ENCODE data around the gene KYNU.

Gene KYNU

GRCh38 chr2:142965443-142965842, 88.0 kb downstream of the KYNU start:
- DNase-seq (ENCODE audit: low read depth in 2 of 2), result no peak

GRCh38 chr2:142966284-142966683, 88.8 kb downstream of the KYNU start:
- DNase-seq (ENCODE audit: low read depth in 2 of 2), result no peak

- no peak for DNase-seq (ENCODE audit: low read depth in 2 of 2)
Observed at GRCh38 chr2:142967060-142967459, 89.6 kb downstream of the KYNU start.

GRCh38 chr2:142973160-142973821, 95.8 kb downstream of the KYNU start:
- DNase-seq (ENCODE audit: low read depth in 2 of 2), result no peak

GRCh38 chr2:142973822-142974207, 96.4 kb downstream of the KYNU start:
- no peak for DNase-seq (ENCODE audit: low read depth in 2 of 2)

GRCh38 chr2:142974288-142975024, 97.0 kb downstream of the KYNU start:
- no peak for DNase-seq (ENCODE audit: low read depth in 2 of 2)

GRCh38 chr2:142975239-142975638, 97.8 kb downstream of the KYNU start:
- DNase-seq (ENCODE audit: low read depth in 2 of 2), result no peak

- DNase-seq (ENCODE audit: low read depth in 2 of 2), result no peak
Observed at GRCh38 chr2:142980246-142981068, 103.0 kb downstream of the KYNU start.

GRCh38 chr2:142981069-142981378, 103.6 kb downstream of the KYNU start:
- DNase-seq (ENCODE audit: low read depth in 2 of 2), result no peak

- DNase-seq (ENCODE audit: low read depth in 2 of 2), result no peak
Observed at GRCh38 chr2:142981756-142982155, 104.3 kb downstream of the KYNU start.

GRCh38 chr2:142983174-142983573, 105.7 kb downstream of the KYNU start:
- DNase-seq (ENCODE audit: low read depth in 2 of 2), result no peak

GRCh38 chr2:142984657-142985056, 107.2 kb downstream of the KYNU start:
- no peak for DNase-seq (ENCODE audit: low read depth in 2 of 2)

GRCh38 chr2:142987044-142987443, 109.6 kb downstream of the KYNU start:
- DNase-seq (ENCODE audit: low read depth in 2 of 2), result no peak

GRCh38 chr2:142989273-142990204, 112.1 kb downstream of the KYNU start:
- DNase-seq (ENCODE audit: low read depth in 2 of 2), result no peak

GRCh38 chr2:142991295-142991694, 113.8 kb downstream of the KYNU start:
- DNase-seq (ENCODE audit: low read depth in 2 of 2), result no peak

GRCh38 chr2:142992840-142993239, 115.4 kb downstream of the KYNU start:
- DNase-seq (ENCODE audit: low read depth in 2 of 2), result no peak

- no peak for DNase-seq (ENCODE audit: low read depth in 2 of 2)
Observed at GRCh38 chr2:142993771-142994170, 116.3 kb downstream of the KYNU start.

GRCh38 chr2:142994665-142995064, 117.2 kb downstream of the KYNU start:
- DNase-seq (ENCODE audit: low read depth in 2 of 2), result no peak

- no peak for DNase-seq (ENCODE audit: low read depth in 2 of 2)
Observed at GRCh38 chr2:142997231-142997630, 119.8 kb downstream of the KYNU start.

GRCh38 chr2:143000599-143000998, 123.1 kb downstream of the KYNU start:
- no peak for DNase-seq (ENCODE audit: low read depth in 2 of 2)

GRCh38 chr2:143001501-143001900, 124.0 kb downstream of the KYNU start:
- no peak for DNase-seq (ENCODE audit: low read depth in 2 of 2)

GRCh38 chr2:143015656-143016055, 138.2 kb downstream of the KYNU start:
- DNase-seq (ENCODE audit: low read depth in 2 of 2), result no peak
